H1 (cell line): Measurements from ENCODE around the gene PDE9A. TPM values are rescaled to one million over a fixed set of nuclear protein-coding genes. Genes with fewer than 3 reads are reported as not detected.

ENCODE experiments used
- CTCF ChIA-PET: fragments of 300-600 bp; sonication (Branson Sonifier 250); formaldehyde crosslinking; loops from one replicate; lab custom pipeline; 2021; ENCODE audit not compliant: partially characterized antibody; lab: Charles Lee
- POLR2A ChIA-PET: fragments of 300-600 bp; sonication (Branson Sonifier 250); formaldehyde crosslinking; loops from one replicate; lab custom pipeline; 2021; ENCODE audit warnings: inconsistent platforms; ENCODE audit not compliant: partially characterized antibody; lab: Charles Lee
- DNase-seq, 2 experiments: peaks; one replicate each; pipeline versions ENCODE4 v3.0.0 to v3.0.0-alpha.2; 2010 to 2022; ENCODE audit warnings: low spot score in 2 of 2, low read depth in 1 of 2, mixed read lengths in 1 of 2
- FAIRE-seq: peaks from 2 replicates; lab custom pipeline; 2011; peaks lifted over from hg19 to GRCh38; lab: Jason Lieb, UNC
- H2AFZ ChIP-seq: 2 replicates; pipeline ENCODE4 v1.8.1; 2012; ENCODE audit warnings: low read length, inconsistent platforms
- H2AK5ac ChIP-seq: 2 replicates; pipeline ENCODE4 v1.6.1; 2013; ENCODE audit warnings: low read depth, low read length
- H2BK120ac ChIP-seq: replicated peaks from 2 replicates; pipeline ENCODE3; 2013; ENCODE audit warnings: low read depth, low read length, inconsistent platforms
- H2BK12ac ChIP-seq: 2 replicates; pipeline ENCODE4 v1.6.1; 2013; ENCODE audit warnings: low read depth, low read length
- H2BK15ac ChIP-seq: 2 replicates; pipeline ENCODE4 v1.6.1; 2013; ENCODE audit warnings: low read length
- H2BK20ac ChIP-seq: 2 replicates; pipeline ENCODE4 v1.6.1; 2013; ENCODE audit warnings: low read length
- H2BK5ac ChIP-seq: 2 replicates; pipeline ENCODE4 v1.6.1; 2013; ENCODE audit warnings: low read depth, low read length
- H3K14ac ChIP-seq: 2 replicates; pipeline ENCODE4 v1.6.1; 2013; ENCODE audit warnings: inconsistent platforms; ENCODE audit not compliant: insufficient read length
- H3K18ac ChIP-seq: 2 replicates; pipeline ENCODE4 v1.6.1; 2013; ENCODE audit warnings: low read length; ENCODE audit errors: extremely low read depth
- H3K23ac ChIP-seq: 2 replicates; pipeline ENCODE4 v1.6.1; 2013; ENCODE audit warnings: inconsistent platforms; ENCODE audit not compliant: insufficient read length
- H3K23me2 ChIP-seq: 2 replicates; pipeline ENCODE4 v1.6.1; 2013; ENCODE audit warnings: low read depth, low read length
- H3K27ac ChIP-seq: 2 replicates; pipeline ENCODE4 v1.6.1; 2011; ENCODE audit warnings: low read depth, low read length, inconsistent platforms
- H3K27me3 ChIP-seq, 4 experiments: replicated peaks in 1 of 4; 1 replicate in 1 of 4; 2 replicates in 3 of 4; pipeline versions ENCODE4 v1.6.1 to v1.8.1; 2011 to 2013; ENCODE audit warnings: low read length in 3 of 4, mild to moderate bottlenecking in 3 of 4, inconsistent platforms in 2 of 4, mixed read lengths in 2 of 4, moderate library complexity in 1 of 4; ENCODE audit not compliant: control insufficient read depth in 3 of 4, insufficient read depth in 3 of 4; ENCODE audit errors: extremely low read depth in 1 of 4
- H3K36me3 ChIP-seq, 4 experiments: 2 replicates each; pipeline versions ENCODE4 v1.6.1 to v1.8.1; 2011 to 2013; ENCODE audit warnings: mild to moderate bottlenecking in 4 of 4, low read length in 3 of 4, moderate library complexity in 2 of 4, control low read depth in 1 of 4, inconsistent platforms in 1 of 4; ENCODE audit not compliant: insufficient read depth in 4 of 4, control insufficient read depth in 2 of 4
- H3K4ac ChIP-seq: replicated peaks from 2 replicates; pipeline ENCODE3; 2013; ENCODE audit warnings: low read length, low read depth, mixed read lengths, inconsistent platforms; ENCODE audit not compliant: insufficient read length
- H3K4me1 ChIP-seq, 4 experiments: replicated peaks in 1 of 4; 1 replicate in 1 of 4; 2 replicates in 3 of 4; pipeline versions ENCODE4 v1.6.1 to v1.8.1; 2011 to 2013; ENCODE audit warnings: low read length in 3 of 4, inconsistent platforms in 2 of 4, mixed read lengths in 1 of 4; ENCODE audit not compliant: insufficient read depth in 4 of 4, control insufficient read depth in 3 of 4
- H3K4me2 ChIP-seq, 2 experiments: 2 replicates each; pipeline versions ENCODE4 v1.6.1 to v1.8.1; 2011 to 2013; ENCODE audit warnings: low read depth in 2 of 2, low read length in 2 of 2, control low read depth in 1 of 2, inconsistent platforms in 1 of 2, mild to moderate bottlenecking in 1 of 2; ENCODE audit not compliant: insufficient read depth in 1 of 2
- H3K4me3 ChIP-seq, 4 experiments: fragments of 200-600, 300-600 bp in 1 of 4; sonication (generic), shearing (Covaris generic), sonication (Bioruptor Twin) in 1 of 4; 2 replicates each; pipeline versions ENCODE4 v1.5.1 to v1.8.1; 2011 to 2016; ENCODE audit warnings: low read length in 4 of 4, low read depth in 3 of 4, control low read depth in 2 of 4, inconsistent platforms in 2 of 4, mild to moderate bottlenecking in 2 of 4, mixed read lengths in 1 of 4, moderate library complexity in 1 of 4; ENCODE audit not compliant: insufficient read depth in 2 of 4; ENCODE audit errors: extremely low read depth in 1 of 4
- H3K56ac ChIP-seq: replicated peaks from 2 replicates; pipeline ENCODE3; 2013; ENCODE audit warnings: low read depth, mild to moderate bottlenecking, mixed read lengths, low read length, inconsistent platforms; ENCODE audit not compliant: insufficient read length
- H3K79me1 ChIP-seq: 2 replicates; pipeline ENCODE4 v1.6.1; 2013; ENCODE audit warnings: low read depth, low read length, control low read depth
- H3K79me2 ChIP-seq, 2 experiments: 2 replicates each; pipeline versions ENCODE4 v1.6.1 to v1.8.1; 2012 to 2013; ENCODE audit warnings: low read length in 2 of 2, mild to moderate bottlenecking in 2 of 2, inconsistent platforms in 1 of 2; ENCODE audit not compliant: insufficient read depth in 2 of 2, control insufficient read depth in 1 of 2
- H3K9ac ChIP-seq, 4 experiments: replicated peaks in 1 of 4; 1 replicate in 1 of 4; 2 replicates in 3 of 4; pipeline versions ENCODE4 v1.6.1 to v1.8.1; 2011 to 2013; ENCODE audit warnings: low read depth in 3 of 4, low read length in 3 of 4, control low read depth in 2 of 4, mild to moderate bottlenecking in 2 of 4, moderate library complexity in 2 of 4, inconsistent platforms in 1 of 4; ENCODE audit errors: extremely low read depth in 1 of 4
- H3K9me3 ChIP-seq, 2 experiments: 2 replicates each; pipeline versions ENCODE4 v1.6.1 to v1.8.1; 2012 to 2013; ENCODE audit warnings: mild to moderate bottlenecking in 2 of 2, moderate library complexity in 2 of 2, control low read depth in 1 of 2, inconsistent platforms in 1 of 2, low read depth in 1 of 2, low read length in 1 of 2, mixed read lengths in 1 of 2; ENCODE audit not compliant: insufficient read depth in 2 of 2
- H4K20me1 ChIP-seq, 2 experiments: replicated peaks in 1 of 2; 2 replicates each; pipeline versions ENCODE3 to v1.8.1; 2011 to 2013; ENCODE audit warnings: inconsistent platforms in 2 of 2, low read length in 2 of 2, mild to moderate bottlenecking in 1 of 2; ENCODE audit not compliant: insufficient read depth in 2 of 2, control insufficient read depth in 1 of 2
- H4K5ac ChIP-seq: 2 replicates; pipeline ENCODE4 v1.6.1; 2013; ENCODE audit warnings: low read length, low read depth, mixed read lengths, inconsistent platforms; ENCODE audit not compliant: insufficient read length
- H4K8ac ChIP-seq: 2 replicates; pipeline ENCODE4 v1.8.0; 2013; ENCODE audit warnings: mild to moderate bottlenecking, moderate library complexity, low read length, inconsistent platforms; ENCODE audit not compliant: insufficient read depth; ENCODE audit errors: extremely low read depth
- H4K91ac ChIP-seq: replicated peaks from 2 replicates; pipeline ENCODE3; 2013; ENCODE audit warnings: low read length, mixed read lengths, inconsistent platforms; ENCODE audit not compliant: insufficient read length
- CHD2 ChIP-seq: IDR thresholded peaks from 2 replicates; pipeline ENCODE4 v1.6.1; 2012; ENCODE audit warnings: low read length, improper control_type of control experiment
- WGBS, 2 experiments: shearing (Covaris generic) in 1 of 2; methylation state at CpG; one replicate each; pipeline versions ENCODE4 v1.1.6 to v1.1.7; 2013 to 2015; ENCODE audit warnings: low lambda C conversion rate in 2 of 2, mixed read lengths in 2 of 2, inconsistent platforms in 1 of 2, low coverage in 1 of 2, missing lambda C conversion rate in 1 of 2; ENCODE audit not compliant: insufficient replicate concordance in 2 of 2, insufficient coverage in 1 of 2, insufficient read length in 1 of 2; ENCODE audit errors: extremely low coverage in 1 of 2, missing lambda C conversion rate in 1 of 2; 5-methylcytosine and 5-hydroxymethylcytosine counted together
- polyA plus RNA-seq, 7 experiments: library from polyadenylated mRNA; depleted of rRNA in 3 of 7; stranded (reverse) in 5 of 7; unstranded in 2 of 7; fragments of >200 nt in 5 of 7; fragments of 200-250 nt in 2 of 7; gene quantifications; 1 replicate in 5 of 7; 2 replicates in 1 of 7; 4 replicates in 1 of 7; pipeline versions ENCODE4 v1.2.1 to v1.2.3, GENCODE V29; 2011 to 2013; ENCODE audit warnings: missing spikeins in 2 of 7, mixed read lengths in 2 of 7
- total RNA-seq: library from RNA; stranded (reverse); fragmentation: NEBNext Ultra II Directional; extraction: Animal tissue kit (Norgen Biotek cat#: 25700); gene quantifications from 2 replicates; pipeline ENCODE4 v1.2.1, GENCODE V29; 2021

The PDE9A gene
- total and polyA plus RNA-seq, 2 of the 8 experiments (the other 6 are each of a cell fraction or from before 2014, with no cell fraction given): 39.2 to 45.9 TPM

DNA sequence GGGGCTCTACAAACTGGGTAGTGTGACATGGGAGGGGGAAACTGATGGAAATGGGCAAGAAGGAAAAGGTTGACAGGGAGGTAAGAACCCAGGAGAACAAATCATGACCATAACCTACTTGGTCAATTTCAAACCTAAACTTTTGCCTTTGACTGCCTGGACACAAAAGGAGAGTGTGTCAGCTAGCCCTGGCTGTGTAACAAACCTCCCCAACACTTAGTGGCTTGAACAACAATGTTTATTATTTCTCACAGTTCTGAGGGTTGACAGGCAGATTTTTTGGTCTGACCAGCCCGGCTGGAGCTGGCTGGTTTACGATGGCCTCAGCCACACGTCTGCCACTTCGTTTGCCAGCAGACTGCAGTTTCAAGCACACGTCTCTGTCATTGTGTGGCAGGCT, 133.5 kb downstream of the PDE9A start:
- Histone ChIP-seq H3K56ac (no peak overlapping the region), H2AK5ac (peak overlapping the region; percentile 54; the same call in 1 of the 2 replicates), H3K9ac (no peak overlapping the region), H2BK120ac (peak overlapping the region; percentile 26), H2BK15ac (peak overlapping the region; percentile 55), H3K79me1 (no peaks in the 10 kb centered on the region), H2BK12ac (no peak overlapping the region), H2AFZ (no peak overlapping the region), H3K36me3 (no peaks in the 10 kb centered on the region), H4K8ac (no peak overlapping the region), H2BK5ac (no peak overlapping the region; the same call in 1 of the 2 replicates), H3K18ac (no peak overlapping the region), H3K4me2 (no peak overlapping the region), H4K91ac (peak overlapping the region; percentile 65), H3K4me3 (no peak overlapping the region), H4K5ac (no peak overlapping the region), H3K14ac (no peak overlapping the region), H3K4ac (no peak overlapping the region), H4K20me1 (no peaks in the 10 kb centered on the region), H3K9me3 (peaks cover 0 to 4% of the 10 kb centered on the region in 2 experiments; a peak in 3 of 4 replicates), H3K23me2 (peaks cover 5% of the 10 kb centered on the region; the same call in 1 of the 2 replicates), H3K4me1 (peaks cover 6 to 16% (median 14%) of the 10 kb centered on the region in 4 experiments), H3K79me2 (no peaks in the 10 kb centered on the region), H2BK20ac (no peak overlapping the region), H3K27me3 (peaks cover 0 to 7% (median 3%) of the 10 kb centered on the region in 4 experiments; a peak in 3 of 7 replicates), H3K27ac (no peak overlapping the region), H3K23ac (no peak overlapping the region)
- DNase-seq: no peak
- ChIA-PET POLR2A (interaction anchor here (1.3 to 1.8 kb wide), 3 partner anchors 10 to 34 kb away, joined by 3 to 6 read pairs (median 3); no protein-coding TSS in a partner anchor), CTCF (interaction anchor here (1.8 kb wide), 1 partner anchor 10 kb away, joined by 6 read pairs; no protein-coding TSS in a partner anchor)
- TF ChIP-seq CHD2: no peak
- FAIRE-seq: no peak
- WGBS, 2 experiments: 92% methylated on average over 5 of the region's 5 CpGs; no CpG with 5 or more reads in 1 of the 2 experiments
